HG03108 (cell line): Measurements from ENCODE around the gene HIGD2A.
A peak's percentile ranks its signal among the peaks of the same experiment; 100 is the strongest.

ENCODE experiments used
- ATAC-seq: cut with Tn5 transposase; IDR thresholded peaks from one replicate; pipeline ENCODE4 v1.9.1; 2021; ENCODE audit warnings: moderate library complexity; ENCODE audit not compliant: unreplicated experiment

Gene HIGD2A

DNA sequence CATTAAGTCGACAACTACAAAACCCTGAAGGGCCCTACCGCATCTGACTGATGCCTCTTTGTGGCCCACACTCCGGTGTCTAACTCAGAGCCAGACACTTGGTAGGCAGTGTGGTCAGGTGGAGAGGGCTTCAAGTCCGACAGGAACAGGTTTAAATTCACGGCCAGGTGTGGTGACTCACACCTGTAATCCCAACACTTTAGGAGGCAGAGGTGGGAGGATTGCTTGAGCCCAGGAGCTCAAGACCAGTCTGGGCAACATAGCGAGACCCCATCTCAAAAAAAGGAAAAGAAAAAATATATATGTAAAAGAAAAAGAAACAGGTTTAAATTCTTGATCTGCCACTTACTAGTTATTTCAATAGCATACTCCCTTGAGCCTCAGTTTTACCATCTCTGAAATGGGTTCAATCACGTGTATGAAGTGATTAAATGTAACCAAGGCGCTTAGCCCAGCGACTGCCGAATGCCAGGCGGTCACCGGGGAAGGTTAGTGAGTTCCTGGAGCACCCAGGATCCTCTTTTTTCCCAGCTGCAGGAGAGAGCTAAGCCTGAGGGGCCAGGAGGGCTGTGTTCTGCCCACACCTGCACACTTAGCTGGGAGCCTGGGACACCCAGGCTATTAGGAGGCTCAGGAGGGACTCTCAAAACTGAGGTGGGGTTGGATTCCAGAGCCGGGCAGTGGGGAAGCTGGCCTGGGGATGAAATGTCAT, 26.8 kb downstream of the HIGD2A start:
- ATAC-seq = no peak

DNA sequence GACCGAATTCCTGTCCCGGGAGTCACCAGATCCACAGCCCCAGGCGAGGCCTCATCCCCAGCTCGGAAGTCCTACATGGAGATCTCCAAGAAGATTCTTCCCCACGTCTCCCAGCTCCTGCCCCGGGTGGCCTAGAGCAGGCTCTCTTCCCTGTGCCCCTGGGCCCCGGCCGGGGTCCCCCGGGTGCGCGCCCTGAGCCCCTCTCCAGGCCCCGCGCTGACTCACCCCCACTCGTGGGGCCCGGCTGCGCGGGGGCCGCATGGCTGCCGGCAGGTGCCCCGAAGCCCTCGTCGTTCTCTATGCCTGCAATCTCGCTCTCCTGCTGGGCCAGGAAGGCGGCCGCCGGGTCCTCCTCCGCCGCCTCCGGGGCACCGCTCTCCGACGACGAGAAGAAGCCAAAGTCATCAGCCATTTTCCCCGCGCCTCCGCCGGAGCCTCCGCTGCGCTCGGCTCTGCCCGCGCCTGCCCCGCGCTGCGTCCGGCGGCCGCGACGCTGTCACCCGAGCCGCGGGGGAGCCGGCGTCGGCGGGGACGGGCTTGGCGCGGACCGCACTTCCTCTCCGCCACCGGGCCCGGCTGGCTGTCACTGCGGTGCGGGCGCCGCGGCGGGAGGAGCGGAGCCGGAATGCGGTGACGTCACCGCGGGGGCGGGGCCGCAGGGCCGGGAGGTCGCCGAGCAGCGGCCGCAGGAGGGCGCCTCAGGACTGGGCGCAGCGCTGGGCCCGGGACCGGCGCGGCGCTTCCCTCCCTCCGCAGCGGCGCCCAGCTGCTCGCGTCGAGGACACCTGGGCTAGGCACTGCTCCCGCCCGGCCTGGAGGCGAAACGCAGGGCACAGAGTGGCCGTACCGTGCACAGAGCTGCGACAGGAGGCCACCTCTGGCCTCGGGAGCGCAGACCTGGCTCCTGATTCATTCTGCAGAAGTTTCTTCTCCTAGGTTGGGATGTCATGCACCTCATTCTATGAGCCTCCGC, 27.7 kb downstream of the HIGD2A start, which contains the start of gene CLTB:
Gene CLTB, minus strand, starts transcription at position 588 of the 973 bp plus-strand sequence. Its CDS starts 176 bp downstream, at position 412.
- ATAC-seq = peak; percentile 89

DNA sequence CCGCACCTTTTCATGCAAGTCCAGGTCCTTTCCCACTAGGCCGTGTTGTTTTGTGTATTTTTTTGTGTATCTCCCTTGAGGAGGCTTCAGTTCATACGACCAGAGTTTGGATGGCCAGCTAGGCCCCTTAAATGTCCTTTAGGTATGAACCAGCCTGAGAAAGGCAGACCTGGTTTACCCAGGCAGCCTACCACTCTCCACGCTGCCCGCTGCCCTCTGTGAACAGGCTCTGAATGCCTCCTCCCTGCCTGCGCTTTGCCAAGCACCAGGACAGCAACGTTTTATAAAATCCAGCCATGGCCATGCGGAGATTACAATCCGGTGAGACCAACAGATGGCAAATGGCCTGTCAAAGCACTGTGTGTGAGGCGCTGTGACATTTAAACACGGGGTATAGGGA, 28.4 kb downstream of the HIGD2A start:
- no peak for ATAC-seq

DNA sequence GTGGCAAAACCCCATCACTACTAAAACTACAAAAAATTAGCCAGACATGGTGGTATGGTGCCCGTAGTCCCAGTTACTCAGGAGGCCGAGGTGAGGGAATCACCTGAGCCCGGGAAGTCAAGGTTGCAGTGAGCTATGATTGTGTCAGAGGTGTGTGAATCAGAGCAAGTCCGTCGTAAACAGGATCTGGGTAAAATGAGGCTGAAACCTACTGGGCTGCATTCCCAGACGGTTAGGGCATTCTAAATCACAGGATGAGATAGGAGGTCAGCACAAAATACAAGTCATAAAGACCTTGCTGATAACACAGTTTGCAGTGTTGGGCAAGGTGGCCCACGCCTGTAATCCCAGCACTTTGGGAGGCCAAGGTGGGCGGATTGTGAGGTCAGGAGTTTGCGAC, 29.7 kb downstream of the HIGD2A start:
- no peak for ATAC-seq

DNA sequence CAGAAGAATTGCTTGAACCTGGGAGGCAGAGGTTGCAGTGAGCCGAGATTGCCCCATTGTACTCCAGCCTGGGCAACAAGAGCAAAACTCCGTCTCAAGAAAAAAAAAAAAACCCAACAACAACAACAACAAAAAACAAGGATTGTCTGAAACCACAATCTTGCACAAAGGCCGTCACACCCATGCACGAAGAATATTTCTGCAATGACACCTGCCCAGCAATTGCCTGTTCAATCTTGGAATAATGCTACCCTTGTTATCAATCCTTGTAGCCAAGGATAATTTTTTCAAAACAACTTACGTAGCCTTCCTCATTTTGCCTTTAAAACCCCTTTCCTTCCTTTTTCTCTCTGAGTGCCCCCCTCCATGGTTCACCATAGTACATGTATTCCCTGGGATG, 31.5 kb downstream of the HIGD2A start:
- no peak for ATAC-seq

DNA sequence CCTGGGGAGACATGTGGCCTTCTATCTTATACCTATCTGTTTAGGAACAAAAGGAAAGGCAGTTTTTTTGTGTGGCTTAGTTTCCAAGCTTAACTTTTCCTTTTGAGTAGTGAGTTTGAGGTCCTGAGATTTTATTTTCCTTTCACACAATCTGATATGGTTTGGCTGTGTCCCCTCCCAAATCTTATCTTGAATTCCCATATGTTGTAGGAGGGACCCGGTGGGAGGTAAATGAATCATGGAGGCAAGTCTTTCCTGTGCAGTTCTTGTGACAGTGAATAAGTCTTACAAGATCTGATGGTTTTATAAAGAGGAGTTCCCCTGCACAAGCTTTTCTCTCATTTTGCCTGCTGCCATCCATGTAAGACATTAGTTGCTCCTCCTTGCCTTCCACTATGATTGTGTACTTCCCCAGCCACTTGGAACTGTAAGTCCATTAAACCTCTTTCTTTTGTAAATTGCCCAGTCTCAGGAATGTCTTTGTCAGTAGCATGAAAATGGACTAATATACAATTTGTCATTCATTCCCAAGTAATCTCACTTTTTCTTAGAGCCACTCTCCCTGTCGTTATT, 32.5 kb downstream of the HIGD2A start:
- ATAC-seq = no peak

DNA sequence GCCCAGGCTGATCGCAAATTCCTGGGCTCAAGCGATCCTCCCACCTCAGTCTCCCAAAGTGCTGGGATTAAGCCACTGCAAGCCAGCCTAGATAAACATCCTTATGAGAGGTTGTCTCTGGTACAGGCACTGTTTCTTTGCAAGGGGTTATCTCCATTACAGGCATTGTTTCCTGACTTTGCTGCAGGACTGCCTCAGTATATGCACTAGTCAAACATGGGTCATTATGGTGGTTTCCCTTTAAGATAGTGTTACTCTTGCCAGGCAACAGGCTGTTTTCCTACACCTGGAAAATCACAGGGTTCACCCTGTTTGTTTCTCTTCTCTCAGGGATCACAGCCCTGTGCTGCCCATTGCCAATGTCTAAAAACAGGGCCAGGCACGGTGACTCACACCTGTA, 35.6 kb downstream of the HIGD2A start:
- ATAC-seq = no peak

DNA sequence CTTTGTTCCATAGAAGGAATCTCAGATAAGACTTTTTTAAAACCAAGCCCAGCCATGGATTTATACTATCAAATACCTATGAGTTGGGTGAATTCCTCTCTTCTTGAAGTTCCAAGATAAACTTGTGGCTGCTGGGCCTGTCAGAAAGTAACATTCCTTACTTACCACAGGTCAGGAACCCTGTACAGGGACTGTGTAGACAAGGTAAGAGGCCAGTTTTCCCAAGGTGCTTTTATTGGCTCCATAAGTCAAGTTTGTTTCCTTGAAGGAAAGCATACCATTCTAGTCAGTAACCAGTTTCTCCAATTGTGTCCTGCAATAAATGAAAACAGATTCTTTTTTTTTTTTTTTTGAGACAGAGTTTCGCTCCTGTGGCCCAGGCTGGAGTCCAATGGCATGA, 36.6 kb downstream of the HIGD2A start:
- ATAC-seq = no peak

DNA sequence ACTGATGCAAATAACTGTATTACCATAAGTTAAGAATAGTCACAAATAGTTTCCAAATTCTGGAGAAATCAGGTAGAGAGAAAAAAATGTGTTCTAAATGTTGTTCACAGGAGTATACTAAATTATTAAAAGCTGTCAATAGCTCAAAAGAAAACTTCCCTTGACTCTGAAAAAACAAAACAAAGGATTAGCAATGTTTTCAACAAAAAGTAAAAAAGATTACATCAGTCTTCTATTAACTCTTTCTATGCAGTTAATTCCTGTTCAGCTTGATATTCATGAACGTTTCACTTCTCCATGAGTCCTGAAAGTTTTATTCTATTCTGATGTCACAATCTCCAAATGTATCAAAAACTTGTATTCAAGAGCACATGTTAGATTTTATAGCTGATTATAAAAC, 37.2 kb downstream of the HIGD2A start:
- ATAC-seq = no peak

DNA sequence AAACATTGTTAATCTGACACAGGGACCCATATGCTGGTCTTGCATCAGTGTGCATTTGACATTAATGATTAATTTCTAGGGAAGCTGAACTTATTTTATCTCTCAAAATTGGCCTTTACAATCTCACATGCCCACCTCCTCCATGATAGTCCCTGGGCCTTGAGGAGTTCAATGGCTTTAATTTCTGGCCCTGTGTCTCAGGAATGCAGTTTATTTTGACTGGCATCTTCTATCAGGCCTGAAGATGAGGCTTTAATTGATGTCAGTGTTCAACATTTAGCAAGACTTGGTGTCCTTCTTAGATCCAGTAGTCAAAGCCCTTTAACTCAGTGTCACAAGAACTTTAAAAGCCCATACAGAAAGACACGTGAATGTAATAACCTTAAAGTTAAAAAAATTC, 38.3 kb downstream of the HIGD2A start:
- ATAC-seq = no peak

DNA sequence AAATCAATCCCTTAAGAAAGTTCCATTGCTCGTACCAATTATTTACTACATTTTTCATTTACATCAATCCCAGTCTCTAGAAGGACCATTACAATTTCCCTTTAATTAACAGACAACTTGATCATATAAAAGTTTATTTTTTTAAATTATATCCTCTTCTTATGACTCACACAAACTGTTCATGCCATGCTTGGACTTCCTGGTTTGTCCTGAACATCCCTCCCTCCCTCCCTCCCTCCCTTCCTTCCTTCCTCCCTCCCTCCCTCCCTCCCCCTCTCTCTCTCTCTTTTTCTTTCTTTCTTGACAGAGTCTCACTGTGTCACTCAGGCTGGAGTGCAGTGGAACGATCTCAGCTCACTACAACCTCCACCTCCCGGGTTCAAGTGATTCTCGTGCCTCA, 39.4 kb downstream of the HIGD2A start:
- no peak for ATAC-seq

DNA sequence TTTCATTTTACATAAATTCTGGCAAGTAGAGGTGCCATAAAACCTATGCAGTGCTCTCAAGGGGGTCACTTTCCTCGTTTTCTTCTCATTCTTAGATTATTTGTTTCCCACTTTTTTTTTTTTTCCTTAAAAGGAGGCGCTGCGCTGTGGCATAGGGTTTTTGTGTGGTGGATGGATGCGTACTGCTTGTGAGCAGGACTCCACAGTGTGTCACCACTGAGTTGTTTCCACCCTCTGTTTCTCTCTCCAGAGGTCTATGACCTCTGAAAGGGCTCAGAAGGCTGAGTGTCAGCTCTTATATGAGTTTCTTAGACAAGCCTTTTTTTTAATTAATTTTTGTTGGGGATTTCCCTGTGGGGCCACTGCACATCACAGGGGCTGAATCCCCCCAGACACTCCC, 41.4 kb downstream of the HIGD2A start:
- no peak for ATAC-seq

DNA sequence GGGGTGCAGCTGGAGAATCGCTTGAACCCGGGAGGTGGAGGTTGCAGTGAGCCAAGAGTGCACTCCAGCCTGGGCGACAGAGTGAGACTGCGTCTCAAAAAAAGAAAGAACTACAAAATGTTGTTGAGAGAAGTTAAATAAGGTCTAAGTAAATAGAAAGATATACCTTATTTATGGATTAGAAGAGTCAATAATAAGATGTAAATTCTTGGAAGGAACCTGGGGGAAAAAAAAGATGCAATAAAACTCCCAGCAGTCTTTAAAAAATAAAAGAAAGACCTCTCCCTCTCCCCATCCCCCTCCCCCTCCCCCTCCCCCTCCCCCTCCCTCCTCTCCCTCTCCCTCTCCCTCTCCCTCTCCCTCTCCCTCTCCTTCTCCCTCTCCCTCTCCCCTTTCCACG, 44.2 kb downstream of the HIGD2A start:
- ATAC-seq = no peak

DNA sequence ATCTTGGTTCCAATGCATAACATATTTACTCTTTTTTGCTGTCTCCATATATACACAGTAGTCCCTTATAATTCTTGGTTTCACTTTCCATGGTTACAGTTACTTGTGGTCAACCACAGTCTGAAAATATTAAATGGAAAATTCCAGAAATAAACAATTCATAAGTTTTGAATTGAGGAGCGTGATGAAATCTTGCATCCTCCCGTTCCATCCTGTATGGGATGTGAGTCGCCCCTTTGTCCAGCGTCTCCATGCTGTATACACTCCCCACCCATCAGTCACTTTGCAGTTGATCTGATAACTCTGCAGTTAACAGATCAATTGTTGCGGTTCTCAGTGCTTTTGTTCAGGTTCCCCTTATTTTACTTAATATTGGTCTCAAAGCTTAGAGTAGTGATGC, 48.1 kb downstream of the HIGD2A start:
- ATAC-seq = no peak

DNA sequence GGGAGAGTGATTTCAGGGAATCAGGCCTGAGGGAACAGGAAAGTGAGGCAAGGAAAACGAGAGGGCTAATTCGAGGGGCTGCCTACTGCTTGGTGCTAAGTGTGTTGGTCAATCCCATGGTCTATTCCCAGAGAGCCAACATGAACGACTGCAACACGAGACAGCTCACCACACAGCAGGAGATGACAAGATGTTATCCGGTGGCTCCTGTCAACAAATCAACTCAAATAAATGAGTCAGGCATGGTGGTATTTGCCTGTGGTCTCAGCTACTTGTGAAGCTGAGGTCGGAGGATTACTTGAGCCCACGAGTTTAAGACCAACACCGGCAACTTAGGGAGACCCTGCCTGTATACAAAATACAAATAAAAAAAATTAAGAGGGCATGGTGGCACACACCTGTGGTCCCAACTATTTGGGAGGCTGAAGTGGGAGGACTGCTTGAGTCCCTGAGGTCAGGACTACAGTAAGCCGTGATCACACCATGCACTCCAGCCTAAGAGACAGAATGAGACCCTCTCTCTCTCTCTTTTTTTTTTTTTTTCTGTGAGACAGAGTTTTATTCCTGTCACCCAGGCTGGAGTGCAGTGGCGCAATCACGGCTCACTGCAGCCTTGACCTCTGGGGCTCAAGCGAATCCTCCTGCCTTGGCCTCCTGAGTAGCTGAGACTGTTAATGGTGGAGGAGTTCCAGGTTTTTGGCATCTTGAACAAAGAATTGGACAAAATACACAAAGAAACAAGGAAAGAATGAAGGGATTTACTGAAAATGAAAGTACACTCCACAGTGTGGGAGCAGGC, 50.6 kb downstream of the HIGD2A start:
- ATAC-seq = no peak
